ENCODE results near the gene PCDHB9. TPM values are rescaled to one million over a fixed set of nuclear protein-coding genes. Genes with fewer than 3 reads are reported as not detected.

Gene PCDHB9
- total RNA-seq, 1 experiment from 2014 or later: not detected

DNA sequence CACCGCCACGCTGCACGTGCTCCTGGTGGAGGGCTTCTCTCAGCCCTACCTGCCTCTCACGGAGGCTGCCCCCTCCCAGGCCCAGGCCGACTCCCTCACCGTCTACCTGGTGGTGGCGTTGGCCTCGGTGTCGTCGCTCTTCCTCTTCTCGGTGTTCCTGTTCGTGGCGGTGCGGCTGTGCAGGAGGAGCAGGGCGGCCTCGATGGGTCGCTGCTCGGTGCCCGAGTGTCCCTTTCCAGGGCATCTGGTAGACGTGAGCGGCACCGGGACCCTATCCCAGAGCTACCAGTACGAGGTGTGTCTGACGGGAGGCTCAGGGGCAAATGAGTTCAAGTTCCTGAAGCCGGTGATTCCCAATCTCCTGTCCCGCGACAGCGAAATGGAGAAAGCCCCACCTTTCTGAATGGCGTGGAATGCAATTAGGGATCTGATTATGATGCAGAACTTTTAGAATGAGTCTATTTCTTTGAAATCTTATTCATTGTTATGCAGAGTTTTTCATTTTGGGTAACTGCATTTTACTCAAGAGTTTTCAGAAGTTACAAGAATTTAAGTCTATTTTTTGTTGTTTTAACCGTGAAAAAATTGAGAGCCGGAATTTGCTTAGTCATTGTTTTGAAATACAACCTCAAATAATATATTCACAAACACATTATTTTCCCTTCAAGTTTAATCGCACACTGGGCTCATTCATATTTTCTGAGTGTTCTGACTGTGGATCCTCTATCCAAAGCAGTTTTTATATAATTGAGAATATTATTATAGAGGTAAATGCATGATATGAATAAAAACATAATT, 49.8 kb downstream of the PCDHB9 start:
- H4K20me1 ChIP-seq (ENCODE audit: insufficient read depth): no peaks in the 10 kb centered on the region
- no TSS peak for BruUV-seq (replicated peaks)
- no peaks in the 10 kb centered on the region for H3F3A ChIP-seq (ENCODE audit: insufficient read depth, low read depth)
- no peaks in the 10 kb centered on the region for H3K36me3 ChIP-seq (ENCODE audit: low read depth)
- no peak for DNase-seq
- no peak overlapping the region for H2AFZ ChIP-seq
- intact Hi-C loops (cut with micrococcal nuclease; ENCODE audit: unreplicated experiment): no loop called here
- H3K27ac ChIP-seq: no peak overlapping the region
- H3K4me2 ChIP-seq: no peak overlapping the region
- no peaks in the 10 kb centered on the region for H3K9me2 ChIP-seq (ENCODE audit: insufficient read depth)
- ChIA-PET CTCF (no interaction called here), POLR2A (ENCODE audit: unreplicated experiment) (no interaction called here)
- peaks cover 3% of the 10 kb centered on the region; the same call in 1 of the 2 replicates for H3K27me3 ChIP-seq (ENCODE audit: insufficient read depth, low read depth)
- no peaks in the 10 kb centered on the region for H3K4me1 ChIP-seq (replicated peaks; ENCODE audit: insufficient read depth)
- H3K4me3 ChIP-seq: no peak overlapping the region
- no peak for TF ChIP-seq EZH2 (IDR thresholded peaks at IDR 0.05; ENCODE audit: low read depth)
- TF ChIP-seq, protein P1, sequence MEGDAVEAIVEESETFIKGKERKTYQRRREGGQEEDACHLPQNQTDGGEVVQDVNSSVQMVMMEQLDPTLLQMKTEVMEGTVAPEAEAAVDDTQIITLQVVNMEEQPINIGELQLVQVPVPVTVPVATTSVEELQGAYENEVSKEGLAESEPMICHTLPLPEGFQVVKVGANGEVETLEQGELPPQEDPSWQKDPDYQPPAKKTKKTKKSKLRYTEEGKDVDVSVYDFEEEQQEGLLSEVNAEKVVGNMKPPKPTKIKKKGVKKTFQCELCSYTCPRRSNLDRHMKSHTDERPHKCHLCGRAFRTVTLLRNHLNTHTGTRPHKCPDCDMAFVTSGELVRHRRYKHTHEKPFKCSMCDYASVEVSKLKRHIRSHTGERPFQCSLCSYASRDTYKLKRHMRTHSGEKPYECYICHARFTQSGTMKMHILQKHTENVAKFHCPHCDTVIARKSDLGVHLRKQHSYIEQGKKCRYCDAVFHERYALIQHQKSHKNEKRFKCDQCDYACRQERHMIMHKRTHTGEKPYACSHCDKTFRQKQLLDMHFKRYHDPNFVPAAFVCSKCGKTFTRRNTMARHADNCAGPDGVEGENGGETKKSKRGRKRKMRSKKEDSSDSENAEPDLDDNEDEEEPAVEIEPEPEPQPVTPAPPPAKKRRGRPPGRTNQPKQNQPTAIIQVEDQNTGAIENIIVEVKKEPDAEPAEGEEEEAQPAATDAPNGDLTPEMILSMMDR (conservative IDR thresholded peaks at IDR 0.05): no peak
- no peaks in the 10 kb centered on the region for H3K9me3 ChIP-seq (ENCODE audit: insufficient read depth, low read depth)
- H3K79me2 ChIP-seq (ENCODE audit: low read depth): no peaks in the 10 kb centered on the region

Other genes with a start within 250 kb of the PCDHB9 start
- 2.8 and 3.4 TPM in 2 replicates for gene PCDHAC2, start 220.7 kb upstream of the PCDHB9 start, total RNA-seq (2021)
- not detected in 2 replicates for gene PCDHB1, start 135.8 kb upstream of the PCDHB9 start, total RNA-seq (2021)
- gene PCDHB2, start 92.5 kb upstream of the PCDHB9 start, total RNA-seq (2021): 2.8 and 4.0 TPM in 2 replicates
- gene PCDHB3, start 86.7 kb upstream of the PCDHB9 start, total RNA-seq (2021): 0.17 and 0.55 TPM in 2 replicates
- gene PCDHB4, start 65.3 kb upstream of the PCDHB9 start, total RNA-seq (2021): 0.09 and 0.13 TPM in 2 replicates
- not detected in 2 replicates for gene PCDHB5, start 52.0 kb upstream of the PCDHB9 start, total RNA-seq (2021)
- not detected in 2 replicates for gene PCDHB6, start 37.1 kb upstream of the PCDHB9 start, total RNA-seq (2021)
- not detected in 2 replicates for gene PCDHB7, start 14.5 kb upstream of the PCDHB9 start, total RNA-seq (2021)
- not detected in 2 replicates for gene PCDHB8, start 9.4 kb upstream of the PCDHB9 start, total RNA-seq (2021)
- gene PCDHB16, start 4.8 kb upstream of the PCDHB9 start, total RNA-seq (2021): not detected in 2 replicates
- gene PCDHB10, start 5.2 kb downstream of the PCDHB9 start, total RNA-seq (2021): not detected in 2 replicates
- gene PCDHB11, start 12.5 kb downstream of the PCDHB9 start, total RNA-seq (2021): not detected in 2 replicates
- gene PCDHB12, start 21.6 kb downstream of the PCDHB9 start, total RNA-seq (2021): not detected in 2 replicates
- gene PCDHB13, start 26.8 kb downstream of the PCDHB9 start, total RNA-seq (2021): not detected in 2 replicates
- gene PCDHB14, start 36.2 kb downstream of the PCDHB9 start, total RNA-seq (2021): 0.07 TPM in 1 of 2 replicates, not detected in the other
- not detected in 2 replicates for gene PCDHB15, start 58.2 kb downstream of the PCDHB9 start, total RNA-seq (2021)
- gene SLC25A2, start 116.9 kb downstream of the PCDHB9 start, total RNA-seq (2021): 0.33 and 0.55 TPM in 2 replicates
- 56.1 and 57.6 TPM in 2 replicates for gene TAF7, start 133.6 kb downstream of the PCDHB9 start, total RNA-seq (2021)
- gene PCDHGA1, start 143.4 kb downstream of the PCDHB9 start, total RNA-seq (2021): 0.07 TPM in 1 of 2 replicates, not detected in the other
- 0.11 and 0.13 TPM in 2 replicates for gene PCDHGA2, start 151.6 kb downstream of the PCDHB9 start, total RNA-seq (2021)
- gene PCDHGA3, start 156.7 kb downstream of the PCDHB9 start, total RNA-seq (2021): not detected in 2 replicates
- gene PCDHGB1, start 162.9 kb downstream of the PCDHB9 start, total RNA-seq (2021): not detected in 2 replicates
- not detected in 2 replicates for gene PCDHGA4, start 167.9 kb downstream of the PCDHB9 start, total RNA-seq (2021)
- gene PCDHGB2, start 172.8 kb downstream of the PCDHB9 start, total RNA-seq (2021): 0.28 and 0.33 TPM in 2 replicates
- gene PCDHGA5, start 177.0 kb downstream of the PCDHB9 start, total RNA-seq (2021): 0.13 and 0.20 TPM in 2 replicates
- gene PCDHGB3, start 183.1 kb downstream of the PCDHB9 start, total RNA-seq (2021): not detected in 2 replicates
- gene PCDHGA6, start 186.7 kb downstream of the PCDHB9 start, total RNA-seq (2021): 0.17 TPM in 1 of 2 replicates, not detected in the other
- gene PCDHGA7, start 195.6 kb downstream of the PCDHB9 start, total RNA-seq (2021): not detected in 2 replicates
- not detected in 2 replicates for gene PCDHGB4, start 200.5 kb downstream of the PCDHB9 start, total RNA-seq (2021)
- gene PCDHGA8, start 205.5 kb downstream of the PCDHB9 start, total RNA-seq (2021): not detected in 2 replicates
- gene PCDHGB5, start 210.8 kb downstream of the PCDHB9 start, total RNA-seq (2021): not detected in 2 replicates
- gene PCDHGA9, start 215.6 kb downstream of the PCDHB9 start, total RNA-seq (2021): not detected in 2 replicates
- not detected in 2 replicates for gene PCDHGB6, start 220.9 kb downstream of the PCDHB9 start, total RNA-seq (2021)
- gene PCDHGA10, start 225.8 kb downstream of the PCDHB9 start, total RNA-seq (2021): 0.13 and 0.15 TPM in 2 replicates
- 0.13 and 0.17 TPM in 2 replicates for gene PCDHGB7, start 230.5 kb downstream of the PCDHB9 start, total RNA-seq (2021)
- 0.18 and 0.22 TPM in 2 replicates for gene PCDHGA11, start 233.9 kb downstream of the PCDHB9 start, total RNA-seq (2021)
- not detected in 2 replicates for gene PCDHGA12, start 243.3 kb downstream of the PCDHB9 start, total RNA-seq (2021)